AG04450 (cell line): Measurements from ENCODE around the gene LRP1-AS. TPM values are rescaled to one million over a fixed set of nuclear protein-coding genes. Genes with fewer than 3 reads are reported as not detected.

Experiments used
- CTCF ChIA-PET: fragments of 300-600, 350-600 bp; formaldehyde crosslinking; extraction: SDS; loops from one replicate; lab custom pipeline; 2022; ENCODE audit warnings: antibody characterized with exemption, inconsistent platforms; lab: Charles Lee
- POLR2A ChIA-PET: fragments of 350-600 bp; formaldehyde crosslinking; extraction: SDS; loops from one replicate; lab custom pipeline; 2021; ENCODE audit warnings: antibody characterized with exemption, inconsistent platforms; lab: Yijun Ruan, JAX
- DNase-seq: peaks from one replicate; pipeline ENCODE4 v3.0.0-alpha.2; 2011; ENCODE audit warnings: low read depth, low spot score
- H3K27ac ChIP-seq: one replicate; pipeline ENCODE4 v1.5.1; 2012; ENCODE audit warnings: low read depth, low read length, control low read depth
- H3K27me3 ChIP-seq: one replicate; pipeline ENCODE4 v1.6.0; 2012; ENCODE audit warnings: low read length; ENCODE audit not compliant: control insufficient read depth, insufficient read depth
- H3K4me3 ChIP-seq: 2 replicates; pipeline ENCODE4 v1.5.1; 2011; ENCODE audit warnings: mild to moderate bottlenecking, low read depth, low read length, control low read depth
- H3K9me3 ChIP-seq: 2 replicates; pipeline ENCODE4 v1.5.1; 2012; ENCODE audit warnings: low read length; ENCODE audit not compliant: control insufficient read depth, insufficient read depth
- polyA plus RNA-seq: library from polyadenylated mRNA; depleted of rRNA; stranded (reverse); fragments of >200 nt; gene quantifications from 2 replicates; pipeline ENCODE4 v1.2.3, GENCODE V29; 2011
- TF ChIP-seq, protein P1 (sequence below): IDR thresholded peaks from 2 replicates; pipeline ENCODE4 v1.5.1; 2011; ENCODE audit warnings: low read depth, low read length, control low read depth, inconsistent platforms

Gene LRP1-AS
- polyA plus RNA-seq, 1 experiment: not detected

- H3K9me3 ChIP-seq: no peaks in the 10 kb centered on the region
- POLR2A ChIA-PET: interaction anchor here (0.5 kb wide), 1 partner anchor 43 kb away, joined by 5 read pairs; no protein-coding TSS in a partner anchor
- H3K4me3 ChIP-seq: no peak overlapping the region
- CTCF ChIA-PET: interaction anchor here (0.9 kb wide), 1 partner anchor 53 kb away, joined by 3 read pairs; no protein-coding TSS in a partner anchor
- H3K27me3 ChIP-seq: no peaks in the 10 kb centered on the region
- TF ChIP-seq, protein P1, sequence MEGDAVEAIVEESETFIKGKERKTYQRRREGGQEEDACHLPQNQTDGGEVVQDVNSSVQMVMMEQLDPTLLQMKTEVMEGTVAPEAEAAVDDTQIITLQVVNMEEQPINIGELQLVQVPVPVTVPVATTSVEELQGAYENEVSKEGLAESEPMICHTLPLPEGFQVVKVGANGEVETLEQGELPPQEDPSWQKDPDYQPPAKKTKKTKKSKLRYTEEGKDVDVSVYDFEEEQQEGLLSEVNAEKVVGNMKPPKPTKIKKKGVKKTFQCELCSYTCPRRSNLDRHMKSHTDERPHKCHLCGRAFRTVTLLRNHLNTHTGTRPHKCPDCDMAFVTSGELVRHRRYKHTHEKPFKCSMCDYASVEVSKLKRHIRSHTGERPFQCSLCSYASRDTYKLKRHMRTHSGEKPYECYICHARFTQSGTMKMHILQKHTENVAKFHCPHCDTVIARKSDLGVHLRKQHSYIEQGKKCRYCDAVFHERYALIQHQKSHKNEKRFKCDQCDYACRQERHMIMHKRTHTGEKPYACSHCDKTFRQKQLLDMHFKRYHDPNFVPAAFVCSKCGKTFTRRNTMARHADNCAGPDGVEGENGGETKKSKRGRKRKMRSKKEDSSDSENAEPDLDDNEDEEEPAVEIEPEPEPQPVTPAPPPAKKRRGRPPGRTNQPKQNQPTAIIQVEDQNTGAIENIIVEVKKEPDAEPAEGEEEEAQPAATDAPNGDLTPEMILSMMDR: no peak
- H3K27ac ChIP-seq: peak overlapping the region; percentile 11
- DNase-seq: no peak
Measured at GRCh38 chr12:57178213-57178612, 30.8 kb upstream of the LRP1-AS start.

- TF ChIP-seq, protein P1: no peak
- Histone ChIP-seq H3K9me3 (no peaks in the 10 kb centered on the region), H3K4me3 (no peak overlapping the region), H3K27ac (peak overlapping the region; percentile 21), H3K27me3 (no peaks in the 10 kb centered on the region)
- ChIA-PET POLR2A (no interaction called here), CTCF (interaction anchor here (2.7 kb wide), 1 partner anchor 52 kb away, joined by 41 read pairs; no protein-coding TSS in a partner anchor)
- no peak for DNase-seq
Measured at GRCh38 chr12:57177354-57177753, 29.9 kb upstream of the LRP1-AS start.

DNA sequence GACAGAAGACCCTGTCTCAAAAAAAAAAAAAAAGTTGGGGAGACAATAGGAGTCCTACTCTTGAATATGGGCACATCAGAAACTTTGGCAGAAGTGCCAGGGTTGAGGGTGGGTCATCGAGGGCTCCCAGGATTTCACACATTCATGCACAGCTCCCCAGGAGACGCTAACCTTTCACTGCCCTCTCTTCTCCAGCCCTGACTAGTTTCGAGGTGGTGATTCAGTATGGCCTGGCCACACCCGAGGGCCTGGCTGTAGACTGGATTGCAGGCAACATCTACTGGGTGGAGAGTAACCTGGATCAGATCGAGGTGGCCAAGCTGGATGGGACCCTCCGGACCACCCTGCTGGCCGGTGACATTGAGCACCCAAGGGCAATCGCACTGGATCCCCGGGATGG is 29.4 kb upstream of the LRP1-AS start:
- Histone ChIP-seq H3K27ac (no peak overlapping the region), H3K9me3 (no peaks in the 10 kb centered on the region), H3K4me3 (no peak overlapping the region), H3K27me3 (no peaks in the 10 kb centered on the region)
- POLR2A ChIA-PET: no interaction called here
- CTCF ChIA-PET: interaction anchor here (0.8 to 2.7 kb wide), 11 partner anchors 12 to 77 kb away, joined by 3 to 41 read pairs (median 4); no protein-coding TSS in a partner anchor
- TF ChIP-seq, protein P1: no peak
- no peak for DNase-seq

DNA sequence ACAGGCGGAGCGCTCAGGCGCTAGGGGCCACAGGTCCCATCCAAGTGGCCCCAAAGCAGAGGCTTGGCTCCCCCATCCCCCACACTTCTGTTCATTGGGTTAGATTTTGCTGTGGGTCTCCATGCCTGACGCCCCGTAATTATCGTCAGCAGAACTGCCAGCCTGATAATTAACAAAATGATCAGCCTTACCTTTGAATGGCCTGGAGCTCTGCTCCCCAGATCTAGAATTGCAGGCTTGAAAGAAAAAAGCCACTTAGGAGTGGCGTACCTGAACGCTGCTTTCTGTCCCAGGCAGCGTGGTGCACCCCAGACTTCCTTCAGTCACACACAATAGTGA is 28.7 kb upstream of the LRP1-AS start:
- H3K4me3 ChIP-seq: no peak overlapping the region
- H3K27me3 ChIP-seq: no peaks in the 10 kb centered on the region
- no peaks in the 10 kb centered on the region for H3K9me3 ChIP-seq
- DNase-seq: no peak
- POLR2A ChIA-PET: interaction anchor here (0.8 kb wide), 1 partner anchor 65 kb away, joined by 5 read pairs; the partner anchor contains the start of gene STAT6
- no peak overlapping the region for H3K27ac ChIP-seq
- TF ChIP-seq, protein P1: no peak; the same call in 1 of the 2 replicates
- CTCF ChIA-PET: interaction anchor here (0.7 to 2.7 kb wide), 20 partner anchors 9 to 116 kb away, joined by 3 to 41 read pairs (median 4); no protein-coding TSS in a partner anchor

DNA sequence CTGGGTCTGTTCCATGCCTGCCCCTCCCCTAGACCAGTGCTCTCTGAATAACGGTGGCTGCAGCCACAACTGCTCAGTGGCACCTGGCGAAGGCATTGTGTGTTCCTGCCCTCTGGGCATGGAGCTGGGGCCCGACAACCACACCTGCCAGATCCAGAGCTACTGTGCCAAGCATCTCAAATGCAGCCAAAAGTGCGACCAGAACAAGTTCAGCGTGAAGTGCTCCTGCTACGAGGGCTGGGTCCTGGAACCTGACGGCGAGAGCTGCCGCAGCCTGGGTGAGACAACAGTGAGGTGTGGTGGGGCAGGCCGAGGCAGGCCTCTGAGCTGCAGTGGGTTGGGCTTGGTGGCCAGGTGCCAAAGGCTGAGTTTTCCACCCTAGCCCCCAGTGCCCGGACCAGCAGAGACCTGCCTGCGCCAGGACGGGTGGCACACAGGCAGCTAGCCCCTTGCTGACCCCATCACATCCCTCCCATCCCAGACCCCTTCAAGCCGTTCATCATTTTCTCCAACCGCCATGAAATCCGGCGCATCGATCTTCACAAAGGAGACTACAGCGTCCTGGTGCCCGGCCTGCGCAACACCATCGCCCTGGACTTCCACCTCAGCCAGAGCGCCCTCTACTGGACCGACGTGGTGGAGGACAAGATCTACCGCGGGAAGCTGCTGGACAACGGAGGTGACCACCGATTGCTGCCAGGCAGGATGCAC is 28.2 kb upstream of the LRP1-AS start:
- H3K4me3 ChIP-seq: no peak overlapping the region
- ChIA-PET POLR2A (interaction anchor here (0.8 to 1.4 kb wide), 2 partner anchors 27 to 64 kb away, joined by 4 to 5 read pairs; partner anchors contain the start of gene STAT6), CTCF (interaction anchor here (0.7 to 2.7 kb wide), 20 partner anchors 8 to 116 kb away, joined by 3 to 41 read pairs (median 4); no protein-coding TSS in a partner anchor)
- TF ChIP-seq, protein P1: peak; percentile 74
- DNase-seq: peak; percentile 44
- H3K27ac ChIP-seq: no peak overlapping the region
- H3K9me3 ChIP-seq: no peaks in the 10 kb centered on the region
- no peaks in the 10 kb centered on the region for H3K27me3 ChIP-seq
